Breast epithelium (tissue), 3 donors: ENCODE measurements around the gene FOXL1.

Experiments
- POLR2A ChIP-seq: fragments of 450-650 bp; IDR thresholded peaks from one replicate; pipeline ENCODE4 v1.6.1; 2016; ENCODE audit warnings: antibody characterized with exemption, mild to moderate bottlenecking, moderate library complexity
- TF ChIP-seq, protein P1 (sequence below), 3 donors: fragments of 450-650 bp; IDR thresholded peaks; one replicate each; pipeline ENCODE4 v1.5.1; 2016 to 2017; ENCODE audit warnings: antibody characterized with exemption in 3 of 3, mild to moderate bottlenecking in 3 of 3, moderate library complexity in 3 of 3

DNA sequence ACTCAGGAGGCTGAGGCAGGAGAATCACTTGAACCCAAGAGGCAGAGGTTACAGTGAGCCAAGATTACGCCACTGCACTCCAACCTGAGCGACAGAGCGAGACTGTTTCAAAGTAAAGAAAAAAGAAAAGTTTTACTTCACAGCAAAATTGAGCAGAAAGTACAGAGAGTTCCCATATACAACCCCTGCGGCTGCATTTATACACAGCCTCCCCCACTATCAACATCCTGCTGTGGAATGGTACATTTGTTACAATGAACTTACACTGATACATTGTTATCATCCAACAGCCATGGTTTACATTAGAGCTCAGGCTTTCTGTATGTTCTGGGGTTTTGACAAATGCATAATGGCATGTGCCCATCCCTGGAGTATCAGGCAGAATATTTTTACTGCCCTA, 20.8 kb upstream of the FOXL1 start:
- TF ChIP-seq, protein P1, sequence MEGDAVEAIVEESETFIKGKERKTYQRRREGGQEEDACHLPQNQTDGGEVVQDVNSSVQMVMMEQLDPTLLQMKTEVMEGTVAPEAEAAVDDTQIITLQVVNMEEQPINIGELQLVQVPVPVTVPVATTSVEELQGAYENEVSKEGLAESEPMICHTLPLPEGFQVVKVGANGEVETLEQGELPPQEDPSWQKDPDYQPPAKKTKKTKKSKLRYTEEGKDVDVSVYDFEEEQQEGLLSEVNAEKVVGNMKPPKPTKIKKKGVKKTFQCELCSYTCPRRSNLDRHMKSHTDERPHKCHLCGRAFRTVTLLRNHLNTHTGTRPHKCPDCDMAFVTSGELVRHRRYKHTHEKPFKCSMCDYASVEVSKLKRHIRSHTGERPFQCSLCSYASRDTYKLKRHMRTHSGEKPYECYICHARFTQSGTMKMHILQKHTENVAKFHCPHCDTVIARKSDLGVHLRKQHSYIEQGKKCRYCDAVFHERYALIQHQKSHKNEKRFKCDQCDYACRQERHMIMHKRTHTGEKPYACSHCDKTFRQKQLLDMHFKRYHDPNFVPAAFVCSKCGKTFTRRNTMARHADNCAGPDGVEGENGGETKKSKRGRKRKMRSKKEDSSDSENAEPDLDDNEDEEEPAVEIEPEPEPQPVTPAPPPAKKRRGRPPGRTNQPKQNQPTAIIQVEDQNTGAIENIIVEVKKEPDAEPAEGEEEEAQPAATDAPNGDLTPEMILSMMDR (IDR thresholded peaks at IDR 0.05) = no peak
- no peak for TF ChIP-seq POLR2A
